GM19238 (cell line): ENCODE measurements around the gene FXYD3.

Experiments
- DNase-seq: peaks from one replicate; pipeline ENCODE4 v3.0.0; 2011; ENCODE audit warnings: low spot score; ENCODE audit not compliant: insufficient read length

FXYD3 gene

DNA sequence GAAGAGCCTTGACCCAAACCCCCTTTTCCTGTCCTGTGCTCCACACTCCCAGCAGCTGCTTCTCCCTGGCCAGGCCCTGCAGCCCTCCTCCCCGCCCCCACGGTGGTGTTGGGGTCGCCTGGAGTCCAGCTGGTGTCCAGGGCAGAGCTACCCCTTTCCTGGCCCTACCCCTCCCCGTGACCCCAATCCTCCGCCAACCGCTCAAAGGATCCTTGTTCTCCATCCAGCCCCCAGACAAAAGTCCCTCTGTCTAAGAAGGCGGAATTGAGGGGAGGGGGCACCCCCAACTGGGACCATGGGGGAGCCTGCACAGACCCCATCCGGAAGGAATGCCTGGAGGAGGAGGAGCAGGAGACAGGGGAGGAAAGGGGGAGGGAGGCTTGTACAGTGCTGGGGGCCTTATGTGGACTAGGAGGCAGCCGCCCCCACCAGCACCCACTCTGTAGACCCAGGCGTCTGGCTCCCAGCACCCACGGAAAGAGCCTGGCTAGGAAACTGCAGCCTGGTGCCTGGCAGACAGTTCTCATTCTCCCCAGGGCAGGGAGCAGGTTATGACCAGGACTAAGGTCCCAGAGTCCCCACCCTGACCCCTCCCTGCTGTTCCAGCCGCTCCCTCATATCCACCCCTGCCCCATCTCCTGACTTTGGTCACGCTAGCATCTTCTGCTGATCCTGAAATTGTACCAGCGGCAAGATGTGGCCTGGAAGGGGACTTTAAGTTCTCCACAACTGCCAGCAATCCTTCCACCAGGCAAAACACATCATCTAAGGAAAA, at the start of gene FXYD3:
Gene FXYD3, plus strand, starts transcription at position 647 of the 775 bp plus-strand sequence. CDS start 3,554 bp downstream, outside the sequence.
- DNase-seq, result no peak

- DNase-seq, result no peak
Observed at GRCh38 chr19:35066121-35066520, 49.5 kb upstream of the FXYD3 start.

- peak; percentile 92 for DNase-seq
Observed at GRCh38 chr19:35066691-35067563, 48.7 kb upstream of the FXYD3 start.

GRCh38 chr19:35068941-35069634, 46.5 kb upstream of the FXYD3 start:
- no peak for DNase-seq

GRCh38 chr19:35069696-35070095, 45.9 kb upstream of the FXYD3 start:
- DNase-seq, result no peak

DNA sequence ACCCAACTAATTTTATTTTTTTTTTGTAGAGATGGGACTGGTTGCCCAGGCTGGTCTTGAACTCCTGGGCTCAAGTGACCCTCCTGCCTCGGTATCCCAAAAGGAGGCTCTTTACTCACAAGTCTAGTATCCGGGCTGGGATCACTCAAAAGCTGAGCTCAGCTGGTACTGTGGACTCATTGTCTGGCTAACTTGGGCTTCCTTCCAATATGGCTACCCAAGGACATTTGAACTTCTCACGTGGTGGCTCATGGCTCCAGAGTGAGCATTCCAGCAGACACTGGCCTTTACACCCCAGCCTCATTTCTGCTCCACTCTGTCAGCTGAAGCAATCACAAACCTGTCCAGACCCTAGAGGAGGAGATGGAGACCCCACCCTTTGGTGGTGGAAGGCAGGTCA, 45.2 kb upstream of the FXYD3 start:
- no peak for DNase-seq

GRCh38 chr19:35073516-35073915, 42.1 kb upstream of the FXYD3 start:
- no peak for DNase-seq

DNA sequence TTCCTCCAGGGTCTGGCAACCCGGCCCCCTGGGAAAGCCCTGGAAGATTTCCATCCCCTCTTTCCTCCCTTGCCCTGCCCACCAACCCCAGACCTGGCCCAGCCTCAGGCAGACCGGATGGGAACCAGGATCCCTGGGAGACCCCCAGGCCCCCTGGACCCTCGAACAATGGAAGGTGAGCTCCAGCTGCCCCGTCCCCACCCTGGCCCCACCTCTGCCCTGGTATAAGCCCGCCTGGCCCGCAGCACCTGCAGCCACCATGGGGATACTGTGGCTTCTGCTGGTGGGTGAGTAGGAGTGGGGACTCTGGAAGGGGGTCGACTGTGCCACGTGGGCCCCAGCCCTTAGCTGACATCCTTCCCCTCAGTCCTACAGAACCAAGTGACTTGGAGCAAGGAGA, 41.7 kb upstream of the FXYD3 start:
- DNase-seq, result no peak

GRCh38 chr19:35074426-35075201, 41.0 kb upstream of the FXYD3 start:
- no peak for DNase-seq

DNA sequence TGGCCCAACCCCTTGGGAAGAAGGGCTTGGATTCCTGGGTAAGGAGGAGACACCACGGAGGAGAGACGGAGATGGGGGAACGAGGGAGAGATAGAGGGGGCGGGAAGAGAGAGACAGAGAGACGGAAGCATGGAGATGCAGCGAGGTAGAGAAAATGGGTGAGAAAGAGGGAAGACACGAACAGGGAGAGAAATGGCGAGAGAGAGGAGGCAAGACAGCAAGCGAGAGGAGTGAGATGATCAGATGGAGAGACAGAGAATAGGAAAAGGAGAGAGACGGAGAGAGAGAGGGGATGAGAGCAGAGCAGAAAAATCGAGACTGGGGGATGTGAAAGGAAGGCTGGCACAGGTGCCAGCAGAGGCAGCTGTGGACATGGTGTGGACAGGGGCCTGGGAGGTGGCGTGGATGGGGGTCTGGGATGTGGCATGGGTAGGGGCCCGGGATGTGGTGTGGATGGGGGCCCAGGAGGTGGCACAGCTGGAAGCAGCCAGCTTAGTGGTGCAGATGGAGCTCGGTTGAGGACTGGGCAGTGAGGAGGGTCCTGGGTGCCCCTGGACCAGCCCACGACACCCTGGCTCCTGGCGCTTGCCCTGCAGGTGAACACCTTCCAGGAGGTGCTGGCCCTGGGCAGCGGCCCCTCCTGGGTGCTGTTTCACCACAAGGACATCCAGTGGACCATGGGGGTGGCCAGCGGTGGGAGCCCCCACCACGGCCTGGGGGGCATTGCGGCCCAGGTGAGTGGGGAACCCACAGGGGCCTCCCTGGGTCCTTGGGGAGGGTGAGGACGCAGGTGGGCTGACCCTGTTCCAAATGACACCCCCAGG, 40.2 kb upstream of the FXYD3 start:
- DNase-seq, result no peak

DNA sequence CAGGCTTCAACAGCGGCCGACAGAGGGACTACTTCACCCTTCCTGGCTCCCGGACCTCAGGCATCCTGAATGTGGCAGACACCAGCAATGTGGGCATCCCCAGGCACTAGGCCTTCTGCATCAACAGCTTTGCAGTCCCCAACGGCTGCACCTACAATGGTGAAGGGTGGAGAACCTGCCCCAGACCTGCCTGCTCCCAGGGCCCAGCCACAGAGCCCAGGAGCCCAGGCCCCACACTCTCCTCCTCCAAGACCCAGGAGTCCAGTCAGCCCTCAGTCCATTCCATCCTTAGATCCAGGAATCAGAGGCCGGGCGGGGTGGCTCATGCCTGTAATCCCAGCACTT, 39.6 kb upstream of the FXYD3 start:
- no peak for DNase-seq

DNA sequence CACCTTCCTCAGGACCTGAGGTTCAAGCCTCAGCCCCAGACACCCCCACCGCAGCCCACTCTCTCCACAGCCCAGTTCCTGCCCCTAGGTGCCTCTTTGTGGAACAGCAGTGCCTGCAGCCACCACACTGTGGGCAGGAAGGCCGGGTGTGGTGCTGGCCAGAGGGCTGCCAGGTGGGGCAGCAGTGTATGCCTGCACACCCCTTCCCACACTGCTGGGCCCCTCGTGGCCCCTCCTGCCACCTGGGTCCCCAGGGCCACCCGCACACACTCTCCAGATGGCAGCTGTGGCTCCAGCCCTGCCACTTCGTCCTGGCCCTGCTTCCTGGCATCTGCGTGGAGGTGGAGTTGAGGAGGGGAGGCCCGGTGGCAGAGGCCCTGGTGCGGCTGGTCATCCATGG, 39.0 kb upstream of the FXYD3 start:
- no peak for DNase-seq

DNA sequence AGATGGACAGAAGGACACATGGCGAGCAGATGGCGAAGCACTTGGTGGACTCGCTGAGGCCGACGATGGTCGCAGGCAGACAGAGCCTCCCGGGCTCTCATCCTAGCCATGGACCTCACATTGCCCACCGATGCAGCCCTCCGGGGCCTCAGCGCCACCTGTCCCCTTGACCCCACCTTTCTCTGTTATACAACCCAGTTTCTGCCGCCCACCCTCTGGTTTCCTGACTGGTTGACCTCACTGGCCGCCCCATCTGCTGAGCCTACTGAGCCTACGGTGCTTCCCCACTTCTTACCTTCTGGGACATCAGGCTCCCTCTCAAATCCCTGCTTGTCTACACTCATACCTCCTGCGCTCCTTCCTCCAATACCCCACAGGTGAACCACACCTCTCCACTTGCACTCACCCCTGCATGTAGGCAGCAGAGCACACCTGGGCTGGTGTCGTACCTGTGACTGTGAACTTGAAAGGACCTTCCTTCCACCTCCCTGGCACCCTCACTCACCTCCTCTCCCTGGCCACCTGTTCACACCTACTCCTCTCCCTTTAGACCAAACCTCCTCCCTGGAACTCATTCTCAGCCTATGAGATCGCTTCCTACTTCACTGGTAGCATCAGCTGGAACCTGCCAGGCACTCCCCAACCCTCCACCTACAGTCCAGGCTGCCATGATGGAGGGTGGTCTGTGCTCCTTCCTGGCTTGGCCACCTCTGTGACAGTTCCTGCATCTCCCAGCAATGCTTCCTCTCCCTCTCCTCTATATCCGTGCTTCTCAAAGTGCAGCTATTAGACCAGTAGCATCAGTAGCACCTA, 38.0 kb upstream of the FXYD3 start:
- no peak for DNase-seq

GRCh38 chr19:35079826-35080225, 35.8 kb upstream of the FXYD3 start:
- DNase-seq, result no peak

DNA sequence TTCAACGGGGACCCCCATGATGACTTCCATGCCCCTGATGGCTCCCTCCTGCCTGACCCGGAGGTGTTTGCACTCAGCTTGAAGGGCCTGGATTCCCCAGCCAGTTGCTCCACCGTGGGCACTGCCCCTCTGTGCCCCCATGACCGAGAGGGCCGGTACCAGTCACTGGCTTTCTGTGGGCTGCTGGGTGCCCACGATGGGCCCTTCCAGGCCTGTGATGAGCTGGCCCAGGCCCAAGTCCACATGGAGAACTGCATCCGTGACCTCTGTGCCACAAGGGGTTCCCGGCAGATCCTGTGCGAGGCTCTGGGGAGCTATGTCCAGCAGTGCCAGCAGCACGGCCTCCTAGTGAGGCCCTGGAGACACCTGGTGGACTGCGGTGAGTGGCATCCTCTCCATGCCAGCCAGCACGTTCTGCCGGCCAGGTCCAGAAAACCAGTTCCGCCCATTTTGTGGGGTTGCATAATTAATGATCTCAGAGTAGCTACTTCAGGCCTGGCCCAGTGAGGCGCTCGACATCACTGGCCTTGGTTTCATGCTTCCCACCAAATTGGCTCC, 34.9 kb upstream of the FXYD3 start:
- no peak for DNase-seq

DNA sequence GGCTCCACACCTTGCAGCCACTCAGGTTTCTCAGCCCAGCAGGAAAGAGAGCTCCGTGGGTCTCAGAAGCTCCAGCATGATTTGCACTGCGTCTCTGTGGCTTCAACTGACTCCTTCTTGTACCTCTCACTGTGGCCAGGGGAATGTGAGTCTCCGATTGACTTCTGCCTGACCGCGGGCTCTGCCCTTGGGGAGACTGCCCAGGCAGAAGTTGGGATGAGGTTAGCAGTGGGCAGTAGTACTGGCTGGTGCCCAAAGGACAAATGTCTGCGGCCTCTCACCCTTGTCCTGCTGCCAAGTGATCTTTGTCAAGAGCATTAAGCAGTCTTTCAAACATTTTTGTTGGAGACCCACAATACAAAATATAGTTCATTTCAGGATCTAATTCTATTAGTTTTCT, 34.4 kb upstream of the FXYD3 start:
- DNase-seq, result no peak

DNA sequence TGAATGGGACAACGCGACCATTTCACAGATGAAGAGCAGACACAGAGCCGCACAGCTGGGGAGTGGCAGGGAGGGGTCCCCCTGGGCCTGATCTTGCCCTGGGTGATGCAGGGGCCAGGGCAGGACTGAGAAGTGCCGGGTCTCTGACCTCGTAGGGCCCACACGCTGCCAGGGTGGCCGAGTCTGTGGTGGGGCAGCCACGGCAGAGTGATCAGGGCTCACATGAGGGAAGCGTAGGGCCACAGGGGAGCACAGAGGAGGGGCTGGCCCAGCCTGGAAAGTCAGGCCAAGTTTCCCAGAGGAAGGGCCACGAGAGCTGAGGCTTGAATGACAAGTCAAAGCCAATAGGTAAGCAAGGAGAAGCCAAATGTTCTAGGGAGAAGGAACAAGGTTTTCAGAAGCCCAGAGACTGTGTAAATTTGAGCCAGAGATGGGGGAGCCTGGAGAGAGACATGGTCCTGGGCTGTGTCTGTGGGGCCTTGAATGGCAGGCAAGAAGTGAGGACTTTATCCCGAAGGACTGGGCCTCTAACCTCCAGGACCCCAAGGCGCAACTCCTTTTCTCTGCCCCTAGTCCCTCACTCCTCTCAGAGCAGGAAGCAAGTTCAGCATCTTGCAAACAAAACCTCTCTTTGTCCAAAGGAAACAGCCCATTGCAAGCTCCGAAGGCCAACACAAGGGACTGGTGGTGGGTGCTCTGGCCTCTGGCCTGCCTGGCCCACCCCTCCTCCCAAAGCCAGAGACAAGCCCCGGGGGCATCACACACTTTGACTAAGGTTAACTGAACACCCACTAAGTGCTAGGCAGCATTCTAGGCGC, 31.7 kb upstream of the FXYD3 start:
- no peak for DNase-seq

GRCh38 chr19:35084509-35084762, 31.2 kb upstream of the FXYD3 start:
- no peak for DNase-seq

DNA sequence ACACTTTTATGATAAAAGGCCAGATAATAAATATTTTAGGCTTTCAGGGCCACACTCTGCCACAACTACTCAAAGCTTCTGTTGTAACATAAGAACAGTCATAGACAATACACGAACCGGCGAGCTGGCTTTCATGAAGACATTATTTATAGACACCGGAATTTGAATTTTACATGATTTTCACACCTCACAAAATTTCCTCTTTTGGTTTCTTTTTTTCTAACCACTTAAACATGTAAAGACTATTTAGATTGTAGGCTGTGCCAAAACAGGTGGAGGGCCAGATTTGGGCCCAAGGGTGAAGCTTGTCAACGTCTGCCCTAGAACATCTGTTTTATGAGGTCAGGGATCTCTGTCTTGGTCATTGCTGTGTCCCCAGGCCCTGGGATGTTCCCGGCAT, 29.7 kb upstream of the FXYD3 start:
- DNase-seq, result peak; percentile 51
